Uterus (tissue), 2 donors: Measurements from ENCODE around the gene APOLD1.

Experiments
- POLR2A ChIP-seq, 2 donors: fragments of 450-650 bp; IDR thresholded peaks; one replicate each; pipeline ENCODE4 v1.6.1; 2016; ENCODE audit warnings: antibody characterized with exemption in 2 of 2, mild to moderate bottlenecking in 1 of 2, moderate library complexity in 1 of 2
- TF ChIP-seq, protein P1 (sequence below), 4 experiments: fragments of 200-600 bp in 2 of 4; fragments of 450-650 bp in 2 of 4; sonication (generic) in 2 of 4; IDR thresholded peaks; one replicate each; pipeline ENCODE4 v1.5.1; 2016 to 2019; ENCODE audit warnings: antibody characterized with exemption in 4 of 4, mild to moderate bottlenecking in 2 of 4, moderate library complexity in 1 of 4

DNA sequence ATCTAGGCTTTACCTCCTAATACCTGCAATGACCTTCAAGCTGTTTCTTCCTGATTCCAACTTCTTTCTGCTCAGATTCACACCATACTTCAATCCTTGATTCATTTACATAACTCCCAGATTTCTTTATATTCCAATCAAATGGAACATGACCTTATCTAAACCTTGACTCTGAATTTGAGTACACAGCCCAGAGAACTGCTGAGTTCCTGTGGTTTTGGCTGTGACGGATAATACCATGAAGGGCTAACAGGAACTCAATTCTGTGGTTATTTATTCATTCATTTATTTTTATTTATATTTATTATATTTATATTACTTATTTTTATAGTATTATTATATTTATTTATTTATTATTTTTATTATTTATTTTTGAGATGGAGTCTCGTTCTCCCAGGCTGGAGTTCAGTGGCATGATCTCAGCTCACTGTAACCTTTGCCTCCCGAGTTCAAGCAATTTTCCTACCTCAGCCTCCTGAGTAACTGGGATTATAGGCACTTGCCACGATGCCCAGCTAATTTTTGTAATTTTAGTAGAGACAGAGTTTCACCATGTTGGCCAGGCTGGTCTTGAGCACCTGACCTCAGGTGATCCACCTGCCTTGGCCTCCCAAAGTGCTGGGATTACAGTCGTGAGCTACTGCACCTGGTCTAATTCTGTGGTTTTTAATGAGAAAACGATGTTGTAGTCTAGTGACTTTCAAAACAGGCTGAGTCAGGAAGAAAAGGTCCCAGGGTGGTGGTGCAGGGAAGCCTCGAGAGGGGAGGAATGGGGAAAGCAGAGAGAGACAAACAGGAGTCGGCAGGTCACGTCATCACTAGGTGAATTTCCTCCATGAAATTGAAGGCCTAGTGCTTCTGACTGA, 11.7 kb downstream of the APOLD1 start:
- TF ChIP-seq, protein P1, sequence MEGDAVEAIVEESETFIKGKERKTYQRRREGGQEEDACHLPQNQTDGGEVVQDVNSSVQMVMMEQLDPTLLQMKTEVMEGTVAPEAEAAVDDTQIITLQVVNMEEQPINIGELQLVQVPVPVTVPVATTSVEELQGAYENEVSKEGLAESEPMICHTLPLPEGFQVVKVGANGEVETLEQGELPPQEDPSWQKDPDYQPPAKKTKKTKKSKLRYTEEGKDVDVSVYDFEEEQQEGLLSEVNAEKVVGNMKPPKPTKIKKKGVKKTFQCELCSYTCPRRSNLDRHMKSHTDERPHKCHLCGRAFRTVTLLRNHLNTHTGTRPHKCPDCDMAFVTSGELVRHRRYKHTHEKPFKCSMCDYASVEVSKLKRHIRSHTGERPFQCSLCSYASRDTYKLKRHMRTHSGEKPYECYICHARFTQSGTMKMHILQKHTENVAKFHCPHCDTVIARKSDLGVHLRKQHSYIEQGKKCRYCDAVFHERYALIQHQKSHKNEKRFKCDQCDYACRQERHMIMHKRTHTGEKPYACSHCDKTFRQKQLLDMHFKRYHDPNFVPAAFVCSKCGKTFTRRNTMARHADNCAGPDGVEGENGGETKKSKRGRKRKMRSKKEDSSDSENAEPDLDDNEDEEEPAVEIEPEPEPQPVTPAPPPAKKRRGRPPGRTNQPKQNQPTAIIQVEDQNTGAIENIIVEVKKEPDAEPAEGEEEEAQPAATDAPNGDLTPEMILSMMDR (IDR thresholded peaks at IDR 0.05), result no peak
- no peak for TF ChIP-seq POLR2A (IDR thresholded peaks at IDR 0.05)
